Measurements from ENCODE around the gene PCED1B. TPM values are rescaled to one million over a fixed set of nuclear protein-coding genes. Genes with fewer than 3 reads are reported as not detected.

The PCED1B gene
- total RNA-seq, 2 experiments from 2014 or later = 133 to 136 TPM

- H3K4me1 Mint-ChIP-seq (ENCODE audit: low read depth) = peaks cover 8% of the 10 kb centered on the region
- ChIA-PET CTCF (no interaction called here), POLR2A (no interaction called here)
- no peaks in the 10 kb centered on the region for H3K27me3 Mint-ChIP-seq
- H3K36me3 Mint-ChIP-seq = peaks cover 11% of the 10 kb centered on the region
- intact Hi-C loops (cut with micrococcal nuclease) = no loop called here
- no peak overlapping the region for H3K27ac Mint-ChIP-seq
- no peak overlapping the region for H3K4me3 Mint-ChIP-seq
- DNase-seq = no peak
- no peaks in the 10 kb centered on the region for H3K9me3 Mint-ChIP-seq
Measured at GRCh38 chr12:47131011-47131410, 51.6 kb downstream of the PCED1B start.

GRCh38 chr12:47134005-47134404 is 54.6 kb downstream of the PCED1B start:
- POLR2A ChIA-PET = no interaction called here
- Mint-ChIP-seq H3K4me3 (no peak overlapping the region), H3K9me3 (no peaks in the 10 kb centered on the region), H3K36me3 (peaks cover 12% of the 10 kb centered on the region), H3K4me1 (ENCODE audit: low read depth) (peaks cover 8% of the 10 kb centered on the region), H3K27me3 (no peaks in the 10 kb centered on the region), H3K27ac (no peak overlapping the region)
- intact Hi-C loops (cut with micrococcal nuclease) = no loop called here
- DNase-seq = no peak
- CTCF ChIA-PET = no interaction called here

GRCh38 chr12:47135578-47135977 is 56.2 kb downstream of the PCED1B start:
- ChIA-PET CTCF (no interaction called here), POLR2A (no interaction called here)
- Mint-ChIP-seq H3K9me3 (peaks cover 6% of the 10 kb centered on the region), H3K36me3 (peaks cover 22% of the 10 kb centered on the region), H3K27me3 (no peaks in the 10 kb centered on the region), H3K27ac (no peak overlapping the region), H3K4me1 (ENCODE audit: low read depth) (peaks cover 10% of the 10 kb centered on the region), H3K4me3 (no peak overlapping the region)
- intact Hi-C loops (cut with micrococcal nuclease) = no loop called here
- DNase-seq = no peak

GRCh38 chr12:47139000-47139681 is 59.7 kb downstream of the PCED1B start:
- no peak overlapping the region for H3K4me3 Mint-ChIP-seq
- intact Hi-C loops (cut with micrococcal nuclease) = no loop called here
- ChIA-PET POLR2A (no interaction called here), CTCF (no interaction called here)
- H3K27ac Mint-ChIP-seq = no peak overlapping the region
- no peak for DNase-seq
- H3K4me1 Mint-ChIP-seq (ENCODE audit: low read depth) = peaks cover 10% of the 10 kb centered on the region
- peaks cover 33% of the 10 kb centered on the region for H3K36me3 Mint-ChIP-seq
- no peaks in the 10 kb centered on the region for H3K27me3 Mint-ChIP-seq
- H3K9me3 Mint-ChIP-seq = peaks cover 6% of the 10 kb centered on the region

- Mint-ChIP-seq H3K4me1 (ENCODE audit: low read depth) (peaks cover 29% of the 10 kb centered on the region), H3K27me3 (no peaks in the 10 kb centered on the region), H3K9me3 (peaks cover 6% of the 10 kb centered on the region), H3K4me3 (no peak overlapping the region), H3K27ac (no peak overlapping the region), H3K36me3 (peaks cover 26% of the 10 kb centered on the region)
- CTCF ChIA-PET = no interaction called here
- DNase-seq = no peak
- POLR2A ChIA-PET = no interaction called here
- intact Hi-C loops (cut with micrococcal nuclease) = no loop called here
Measured at GRCh38 chr12:47141459-47141858, 62.0 kb downstream of the PCED1B start.

GRCh38 chr12:47144769-47145168 is 65.3 kb downstream of the PCED1B start:
- Mint-ChIP-seq H3K36me3 (peaks cover 16% of the 10 kb centered on the region), H3K9me3 (no peaks in the 10 kb centered on the region), H3K27ac (peak overlapping the region; percentile 36), H3K27me3 (no peaks in the 10 kb centered on the region), H3K4me3 (no peak overlapping the region), H3K4me1 (ENCODE audit: low read depth) (peaks cover 29% of the 10 kb centered on the region)
- ChIA-PET CTCF (interaction anchor here (0.7 to 2.6 kb wide), 4 partner anchors 49 to 253 kb away, joined by 3 to 7 read pairs (median 3); no protein-coding TSS in a partner anchor), POLR2A (no interaction called here)
- intact Hi-C loops (cut with micrococcal nuclease) = no loop called here
- no peak for DNase-seq

- ChIA-PET POLR2A (no interaction called here), CTCF (interaction anchor here (0.7 to 2.6 kb wide), 4 partner anchors 48 to 252 kb away, joined by 3 to 7 read pairs (median 3); no protein-coding TSS in a partner anchor)
- Mint-ChIP-seq H3K4me3 (no peak overlapping the region), H3K27ac (peak overlapping the region; percentile 36), H3K36me3 (peaks cover 16% of the 10 kb centered on the region), H3K27me3 (no peaks in the 10 kb centered on the region), H3K9me3 (no peaks in the 10 kb centered on the region), H3K4me1 (ENCODE audit: low read depth) (peaks cover 29% of the 10 kb centered on the region)
- intact Hi-C loops (cut with micrococcal nuclease) = no loop called here
- DNase-seq = no peak
Measured at GRCh38 chr12:47145188-47145587, 65.8 kb downstream of the PCED1B start.

GRCh38 chr12:47147739-47148138 is 68.3 kb downstream of the PCED1B start:
- H3K27me3 Mint-ChIP-seq = no peaks in the 10 kb centered on the region
- no peak for DNase-seq
- ChIA-PET POLR2A (no interaction called here), CTCF (no interaction called here)
- peaks cover 26% of the 10 kb centered on the region for H3K4me1 Mint-ChIP-seq (ENCODE audit: low read depth)
- intact Hi-C loops (cut with micrococcal nuclease) = no loop called here
- no peaks in the 10 kb centered on the region for H3K9me3 Mint-ChIP-seq
- peaks cover 19% of the 10 kb centered on the region for H3K36me3 Mint-ChIP-seq
- H3K27ac Mint-ChIP-seq = no peak overlapping the region
- no peak overlapping the region for H3K4me3 Mint-ChIP-seq

- H3K27me3 Mint-ChIP-seq = no peaks in the 10 kb centered on the region
- ChIA-PET POLR2A (no interaction called here), CTCF (interaction anchor here (0.5 to 1.2 kb wide), 2 partner anchors 48 to 79 kb away, joined by 3 read pairs; no protein-coding TSS in a partner anchor)
- H3K27ac Mint-ChIP-seq = no peak overlapping the region
- H3K4me3 Mint-ChIP-seq = no peak overlapping the region
- intact Hi-C loops (cut with micrococcal nuclease) = no loop called here
- peaks cover 22% of the 10 kb centered on the region for H3K4me1 Mint-ChIP-seq (ENCODE audit: low read depth)
- H3K9me3 Mint-ChIP-seq = no peaks in the 10 kb centered on the region
- no peak for DNase-seq
- H3K36me3 Mint-ChIP-seq = peaks cover 14% of the 10 kb centered on the region
Measured at GRCh38 chr12:47149146-47149545, 69.7 kb downstream of the PCED1B start.

- CTCF ChIA-PET = no interaction called here
- H3K9me3 Mint-ChIP-seq = no peaks in the 10 kb centered on the region
- no peaks in the 10 kb centered on the region for H3K27me3 Mint-ChIP-seq
- H3K4me3 Mint-ChIP-seq = no peak overlapping the region
- no peak for DNase-seq
- peaks cover 12% of the 10 kb centered on the region for H3K36me3 Mint-ChIP-seq
- POLR2A ChIA-PET = no interaction called here
- intact Hi-C loops (cut with micrococcal nuclease) = no loop called here
- H3K4me1 Mint-ChIP-seq (ENCODE audit: low read depth) = peaks cover 18% of the 10 kb centered on the region
- no peak overlapping the region for H3K27ac Mint-ChIP-seq
Measured at GRCh38 chr12:47152095-47152494, 72.7 kb downstream of the PCED1B start.

- Mint-ChIP-seq H3K36me3 (peaks cover 20% of the 10 kb centered on the region), H3K27me3 (no peaks in the 10 kb centered on the region), H3K4me1 (ENCODE audit: low read depth) (peaks cover 36% of the 10 kb centered on the region), H3K27ac (peak overlapping the region; percentile 44), H3K4me3 (no peak overlapping the region), H3K9me3 (peaks cover 9% of the 10 kb centered on the region)
- CTCF ChIA-PET = interaction anchor here (1.0 to 1.1 kb wide), 2 partner anchors 10 to 37 kb away, joined by 3 read pairs; no protein-coding TSS in a partner anchor
- no peak for DNase-seq
- intact Hi-C loops (cut with micrococcal nuclease) = loop anchor here (5.0 kb wide), 1 partner anchor 37 kb away; no protein-coding TSS in a partner anchor
- POLR2A ChIA-PET = no interaction called here
Measured at GRCh38 chr12:47155457-47156166, 76.2 kb downstream of the PCED1B start.

- intact Hi-C loops (cut with micrococcal nuclease) = loop anchor here (5.0 kb wide), 1 partner anchor 36 kb away; no protein-coding TSS in a partner anchor
- ChIA-PET POLR2A (interaction anchor here (1.0 kb wide), 1 partner anchor 9 kb away, joined by 3 read pairs; no protein-coding TSS in a partner anchor), CTCF (interaction anchor here (1.1 kb wide), 1 partner anchor 9 kb away, joined by 3 read pairs; no protein-coding TSS in a partner anchor)
- no peak overlapping the region for H3K4me3 Mint-ChIP-seq
- no peak for DNase-seq
- peaks cover 9% of the 10 kb centered on the region for H3K9me3 Mint-ChIP-seq
- peak overlapping the region; percentile 44 for H3K27ac Mint-ChIP-seq
- H3K36me3 Mint-ChIP-seq = peaks cover 22% of the 10 kb centered on the region
- H3K27me3 Mint-ChIP-seq = no peaks in the 10 kb centered on the region
- peaks cover 40% of the 10 kb centered on the region for H3K4me1 Mint-ChIP-seq (ENCODE audit: low read depth)
Measured at GRCh38 chr12:47156167-47156736, 76.8 kb downstream of the PCED1B start.

Data from activated CD4-positive, alpha-beta memory T cell treated with anti-CD3 and anti-CD28 coated beads for 36 hours (primary cell).